ENCODE measurements around the gene P2RX3.

P2RX3 gene

DNA sequence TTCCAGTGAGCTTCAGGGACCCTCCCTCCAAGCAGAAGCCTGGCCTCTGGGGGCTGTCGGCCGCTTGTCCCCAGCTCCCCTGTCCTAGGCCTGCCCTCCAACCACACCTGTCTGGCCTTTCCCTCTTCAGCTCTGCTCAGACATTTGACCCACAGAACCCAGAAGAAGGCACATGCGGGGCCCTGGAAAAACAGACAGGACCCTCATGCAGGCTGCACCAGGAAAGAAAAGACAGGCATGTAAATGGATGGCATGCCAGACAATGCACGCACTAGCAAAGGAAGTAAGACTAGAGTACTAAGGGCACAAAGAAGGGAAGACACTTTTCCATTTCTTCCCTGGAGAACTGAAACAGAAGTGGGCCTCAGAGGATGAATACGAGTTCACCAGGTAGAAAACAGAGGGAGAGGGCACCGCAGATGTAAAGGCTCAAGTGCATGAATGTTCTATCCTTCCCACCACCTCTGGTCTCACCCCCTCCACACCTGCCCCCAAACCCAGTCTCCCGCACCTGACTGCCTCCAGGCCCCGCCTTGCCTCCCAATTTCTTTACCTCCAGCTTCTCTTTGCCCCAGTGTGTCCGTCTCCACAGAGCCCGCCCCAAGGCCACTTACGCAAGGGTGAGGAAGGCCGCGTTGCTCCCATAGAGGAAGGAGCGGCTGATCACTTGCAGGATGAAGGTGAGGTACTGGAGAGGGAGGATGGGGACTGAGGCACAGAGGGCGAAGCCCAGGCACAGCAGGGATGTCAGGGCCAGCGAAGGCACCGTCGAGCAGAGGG lies 71.4 kb downstream of the P2RX3 start:
- no peak for DNase-seq (ENCODE audit: low read depth)
- TF ChIP-seq, protein P1, sequence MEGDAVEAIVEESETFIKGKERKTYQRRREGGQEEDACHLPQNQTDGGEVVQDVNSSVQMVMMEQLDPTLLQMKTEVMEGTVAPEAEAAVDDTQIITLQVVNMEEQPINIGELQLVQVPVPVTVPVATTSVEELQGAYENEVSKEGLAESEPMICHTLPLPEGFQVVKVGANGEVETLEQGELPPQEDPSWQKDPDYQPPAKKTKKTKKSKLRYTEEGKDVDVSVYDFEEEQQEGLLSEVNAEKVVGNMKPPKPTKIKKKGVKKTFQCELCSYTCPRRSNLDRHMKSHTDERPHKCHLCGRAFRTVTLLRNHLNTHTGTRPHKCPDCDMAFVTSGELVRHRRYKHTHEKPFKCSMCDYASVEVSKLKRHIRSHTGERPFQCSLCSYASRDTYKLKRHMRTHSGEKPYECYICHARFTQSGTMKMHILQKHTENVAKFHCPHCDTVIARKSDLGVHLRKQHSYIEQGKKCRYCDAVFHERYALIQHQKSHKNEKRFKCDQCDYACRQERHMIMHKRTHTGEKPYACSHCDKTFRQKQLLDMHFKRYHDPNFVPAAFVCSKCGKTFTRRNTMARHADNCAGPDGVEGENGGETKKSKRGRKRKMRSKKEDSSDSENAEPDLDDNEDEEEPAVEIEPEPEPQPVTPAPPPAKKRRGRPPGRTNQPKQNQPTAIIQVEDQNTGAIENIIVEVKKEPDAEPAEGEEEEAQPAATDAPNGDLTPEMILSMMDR (IDR thresholded peaks at IDR 0.05; ENCODE audit: control insufficient read depth, extremely low read depth, insufficient read depth), result no peak
- no peak overlapping the region for H3K4me3 ChIP-seq (ENCODE audit: low read depth, low read length)

DNA sequence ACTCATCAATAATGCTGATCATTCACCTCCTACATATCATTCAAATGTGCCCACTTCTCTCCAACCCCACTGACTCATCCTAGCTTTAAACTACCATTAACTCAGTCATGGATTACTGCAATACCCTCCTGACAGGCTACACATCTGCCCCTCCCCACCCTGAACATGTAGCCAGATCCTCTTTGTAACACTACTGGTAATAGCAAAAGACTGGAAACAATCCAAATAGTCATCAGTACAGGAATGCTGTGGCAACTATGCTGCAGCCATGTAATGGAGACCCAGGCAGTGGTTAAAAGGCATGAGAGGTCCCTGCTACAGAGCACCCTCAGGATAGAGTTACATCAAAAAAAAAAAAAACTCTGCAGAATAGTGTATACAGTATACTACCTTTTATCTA lies 72.1 kb downstream of the P2RX3 start:
- DNase-seq (ENCODE audit: low read depth), result no peak

DNA sequence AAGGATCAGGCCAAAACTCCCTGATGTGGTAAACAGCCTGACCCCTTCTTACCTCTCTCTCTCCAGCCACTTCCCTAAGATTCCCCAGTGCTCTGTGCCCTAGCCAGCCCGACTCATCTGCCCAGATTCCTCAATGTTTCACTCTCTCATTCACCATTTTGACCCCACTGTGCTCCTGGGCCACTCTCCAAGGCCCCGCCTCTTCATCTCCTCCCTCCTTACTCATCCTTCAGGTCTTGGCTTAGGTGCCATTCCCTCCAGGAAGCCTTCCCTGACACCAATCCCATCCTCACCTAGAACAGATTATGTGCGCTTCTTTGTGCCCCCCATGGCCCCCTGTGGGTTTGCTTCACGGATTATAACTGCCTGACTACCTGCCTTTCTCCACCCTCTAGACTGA lies 75.5 kb downstream of the P2RX3 start:
- TF ChIP-seq, protein P1 (IDR thresholded peaks at IDR 0.05; ENCODE audit: control insufficient read depth, extremely low read depth, insufficient read depth), result no peak
- H3K4me3 ChIP-seq (ENCODE audit: low read depth, low read length), result no peak overlapping the region
- no peak for DNase-seq (ENCODE audit: low read depth)

More for the DNA sequence above, 72.1 kb downstream of the P2RX3 start:
- H3K4me3 ChIP-seq (ENCODE audit: low read depth, low read length), result no peak overlapping the region
- TF ChIP-seq, protein P1 (IDR thresholded peaks at IDR 0.05; ENCODE audit: control insufficient read depth, extremely low read depth, insufficient read depth), result no peak

GRCh38 chr11:57414612-57415212 lies 76.6 kb downstream of the P2RX3 start:
- TF ChIP-seq, protein P1 (IDR thresholded peaks at IDR 0.05; ENCODE audit: control insufficient read depth, extremely low read depth, insufficient read depth), result no peak
- DNase-seq (ENCODE audit: low read depth), result no peak
- H3K4me3 ChIP-seq (ENCODE audit: low read depth, low read length), result no peak overlapping the region

GRCh38 chr11:57416436-57416835 lies 78.3 kb downstream of the P2RX3 start:
- TF ChIP-seq, protein P1 (IDR thresholded peaks at IDR 0.05; ENCODE audit: control insufficient read depth, extremely low read depth, insufficient read depth), result no peak

DNA sequence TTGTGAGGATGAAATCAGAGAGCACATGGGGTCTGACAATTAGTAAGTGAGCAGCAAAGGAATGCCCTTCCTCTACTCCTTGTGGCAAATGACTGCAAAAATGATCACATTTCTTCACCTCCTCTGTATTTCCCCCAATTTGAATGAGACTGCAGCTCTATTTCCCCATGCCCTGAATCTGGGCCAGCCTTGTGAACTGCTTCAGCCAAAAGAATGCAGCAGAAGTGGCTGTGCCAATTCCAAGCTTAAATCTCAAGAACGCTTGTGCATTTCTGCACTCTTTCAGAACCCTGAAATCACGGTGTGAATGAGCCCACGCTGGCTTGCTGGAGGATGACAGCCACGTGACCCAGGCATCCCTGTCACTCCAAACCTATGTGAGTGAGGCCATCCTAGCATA lies 78.9 kb downstream of the P2RX3 start:
- no peak for DNase-seq (ENCODE audit: low read depth)
- H3K4me3 ChIP-seq (ENCODE audit: low read depth, low read length), result no peak overlapping the region
- TF ChIP-seq, protein P1 (IDR thresholded peaks at IDR 0.05; ENCODE audit: control insufficient read depth, extremely low read depth, insufficient read depth), result no peak

More at GRCh38 chr11:57416436-57416835, 78.3 kb downstream of the P2RX3 start:
- no peak for DNase-seq (ENCODE audit: low read depth)
- H3K4me3 ChIP-seq (ENCODE audit: low read depth, low read length), result no peak overlapping the region

Data from LNCaP clone FGC (cell line).